ENCODE results near the gene OLIG2. TPM values are rescaled to one million over a fixed set of nuclear protein-coding genes. Genes with fewer than 3 reads are reported as not detected.

OLIG2 gene
- total and polyA plus RNA-seq, 5 donors = not detected

- WGBS = 76% methylated on average over 3 of the region's 3 CpGs
- intact Hi-C loops (cut with DNase I) = no loop called here
Observed at GRCh38 chr21:33007747-33008146, 18.0 kb upstream of the OLIG2 start.

GRCh38 chr21:33008333-33009051 lies 17.2 kb upstream of the OLIG2 start:
- 39% methylated on average over 3 of the region's 3 CpGs for WGBS
- Histone ChIP-seq H3K9me3 (ENCODE audit: control insufficient read depth, low read length) (no peaks in the 10 kb centered on the region), H3K27me3 (ENCODE audit: control insufficient read depth, insufficient read depth) (no peaks in the 10 kb centered on the region), H3K27ac (ENCODE audit: low read length) (no peak overlapping the region), H3K4me3 (ENCODE audit: low read length) (no peak overlapping the region), H3K4me1 (ENCODE audit: control insufficient read depth, insufficient read depth, low read length) (no peaks in the 10 kb centered on the region)
- DNase-seq (no peak), ATAC-seq (no peak)
- intact Hi-C loops (cut with DNase I) = no loop called here

More at GRCh38 chr21:33007747-33008146, 18.0 kb upstream of the OLIG2 start:
- DNase-seq (no peak), ATAC-seq (no peak)
- no peaks in the 10 kb centered on the region for H3K4me1 ChIP-seq (ENCODE audit: control insufficient read depth, insufficient read depth, low read length)
- no peaks in the 10 kb centered on the region for H3K27me3 ChIP-seq (ENCODE audit: control insufficient read depth, insufficient read depth)
- no peak overlapping the region for H3K4me3 ChIP-seq (ENCODE audit: low read length)
- H3K27ac ChIP-seq (ENCODE audit: low read length) = no peak overlapping the region
- no peaks in the 10 kb centered on the region for H3K9me3 ChIP-seq (ENCODE audit: control insufficient read depth, low read length)

DNA sequence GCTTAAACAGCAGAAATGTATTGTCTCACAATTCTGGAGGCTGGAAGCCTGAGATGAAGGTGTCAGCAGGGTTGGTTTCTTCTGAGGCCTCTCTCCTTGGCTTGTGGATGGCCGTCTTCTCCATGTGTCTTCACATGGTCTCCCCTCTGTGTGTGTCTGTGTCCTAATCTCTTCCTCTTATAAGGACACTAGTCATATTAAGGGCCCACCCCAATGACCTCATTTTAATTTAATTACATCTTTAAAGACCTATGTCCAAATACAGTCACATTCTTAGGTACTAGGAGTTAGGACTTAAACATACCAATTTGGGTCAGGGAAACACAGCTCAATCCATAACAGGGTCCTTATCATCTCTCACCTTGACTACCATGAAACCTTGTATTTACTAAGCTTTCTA lies 14.8 kb upstream of the OLIG2 start:
- no peak overlapping the region for H3K27ac ChIP-seq (ENCODE audit: low read length)
- H3K9me3 ChIP-seq (ENCODE audit: control insufficient read depth, low read length) = no peaks in the 10 kb centered on the region
- intact Hi-C loops (cut with DNase I) = no loop called here
- no peak for DNase-seq
- H3K4me1 ChIP-seq (ENCODE audit: control insufficient read depth, insufficient read depth, low read length) = no peaks in the 10 kb centered on the region
- H3K4me3 ChIP-seq (ENCODE audit: low read length) = no peak overlapping the region
- WGBS = 94% methylated on average over 1 of the region's 1 CpG
- ATAC-seq = no peak
- H3K27me3 ChIP-seq (ENCODE audit: control insufficient read depth, insufficient read depth) = peaks cover 3% of the 10 kb centered on the region

- H3K4me3 ChIP-seq (ENCODE audit: low read length) = no peak overlapping the region
- peaks cover 3% of the 10 kb centered on the region for H3K27me3 ChIP-seq (ENCODE audit: control insufficient read depth, insufficient read depth)
- ATAC-seq = no peak
- no peaks in the 10 kb centered on the region for H3K4me1 ChIP-seq (ENCODE audit: control insufficient read depth, insufficient read depth, low read length)
- H3K27ac ChIP-seq (ENCODE audit: low read length) = no peak overlapping the region
- 79% methylated on average over 3 of the region's 3 CpGs for WGBS
- intact Hi-C loops (cut with DNase I) = no loop called here
- no peak for DNase-seq
- no peaks in the 10 kb centered on the region for H3K9me3 ChIP-seq (ENCODE audit: control insufficient read depth, low read length)
Observed at GRCh38 chr21:33011462-33011861, 14.3 kb upstream of the OLIG2 start.

DNA sequence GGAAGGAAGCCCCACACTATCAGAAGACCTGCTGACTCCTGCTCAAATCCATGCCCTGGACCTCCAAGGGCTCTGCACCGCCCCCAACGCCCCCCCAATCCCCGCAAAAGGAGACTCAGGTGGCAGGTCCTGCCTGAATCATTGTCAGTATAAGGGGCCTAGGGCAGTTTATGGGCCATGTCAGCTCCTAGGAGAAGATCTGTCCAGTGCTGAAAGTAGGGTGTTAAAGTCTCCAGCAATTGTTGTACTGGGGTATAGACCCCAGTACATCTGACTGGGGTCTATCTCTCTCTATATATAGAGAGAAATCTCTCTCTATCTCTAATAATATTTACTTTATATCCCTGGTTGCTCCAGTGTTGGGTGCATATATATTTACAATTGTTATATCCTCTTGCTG lies 12.1 kb upstream of the OLIG2 start:
- H3K4me3 ChIP-seq (ENCODE audit: low read length) = no peak overlapping the region
- DNase-seq = no peak
- intact Hi-C loops (cut with DNase I) = no loop called here
- no peak overlapping the region for H3K27ac ChIP-seq (ENCODE audit: low read length)
- H3K9me3 ChIP-seq (ENCODE audit: control insufficient read depth, low read length) = no peaks in the 10 kb centered on the region
- peaks cover 7% of the 10 kb centered on the region for H3K27me3 ChIP-seq (ENCODE audit: control insufficient read depth, insufficient read depth)
- 68% methylated on average over 3 of the region's 3 CpGs for WGBS
- no peaks in the 10 kb centered on the region for H3K4me1 ChIP-seq (ENCODE audit: control insufficient read depth, insufficient read depth, low read length)
- ATAC-seq = no peak

- Histone ChIP-seq H3K4me1 (ENCODE audit: control insufficient read depth, insufficient read depth, low read length) (no peaks in the 10 kb centered on the region), H3K27me3 (ENCODE audit: control insufficient read depth, insufficient read depth) (peaks cover 7% of the 10 kb centered on the region), H3K9me3 (ENCODE audit: control insufficient read depth, low read length) (no peaks in the 10 kb centered on the region), H3K4me3 (ENCODE audit: low read length) (no peak overlapping the region), H3K27ac (ENCODE audit: low read length) (no peak overlapping the region)
- intact Hi-C loops (cut with DNase I) = no loop called here
- DNase-seq (no peak), ATAC-seq (no peak)
- 62% methylated on average over 2 of the region's 2 CpGs for WGBS
Observed at GRCh38 chr21:33014331-33014730, 11.4 kb upstream of the OLIG2 start.

- 41% methylated on average over 4 of the region's 4 CpGs for WGBS
- Histone ChIP-seq H3K4me1 (ENCODE audit: control insufficient read depth, insufficient read depth, low read length) (no peaks in the 10 kb centered on the region), H3K4me3 (ENCODE audit: low read length) (no peak overlapping the region), H3K27me3 (ENCODE audit: control insufficient read depth, insufficient read depth) (peaks cover 7% of the 10 kb centered on the region), H3K9me3 (ENCODE audit: control insufficient read depth, low read length) (no peaks in the 10 kb centered on the region), H3K27ac (ENCODE audit: low read length) (no peak overlapping the region)
- DNase-seq (no peak), ATAC-seq (no peak)
- intact Hi-C loops (cut with DNase I) = no loop called here
Observed at GRCh38 chr21:33015096-33015495, 10.6 kb upstream of the OLIG2 start.

DNA sequence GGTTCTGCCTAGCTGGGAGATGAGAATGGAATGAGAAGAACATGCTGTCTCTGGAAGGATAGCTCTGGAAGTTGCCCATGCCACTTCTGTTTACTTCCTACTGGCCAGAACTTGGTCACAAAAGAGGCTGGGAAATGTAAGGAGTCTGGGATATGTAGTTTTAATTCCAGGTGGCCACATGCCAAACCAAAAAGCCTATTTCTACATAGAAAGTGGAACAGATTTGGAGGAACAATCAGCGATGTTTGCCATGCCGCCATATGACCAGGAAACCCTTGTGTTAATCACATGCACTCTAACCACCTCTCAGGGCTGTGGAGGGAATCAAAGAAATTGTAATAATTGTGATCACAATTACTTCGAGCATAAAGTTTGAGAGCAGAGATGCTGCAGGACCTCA lies 10.0 kb upstream of the OLIG2 start:
- no peaks in the 10 kb centered on the region for H3K4me1 ChIP-seq (ENCODE audit: control insufficient read depth, insufficient read depth, low read length)
- DNase-seq (no peak), ATAC-seq (no peak)
- H3K27ac ChIP-seq (ENCODE audit: low read length) = no peak overlapping the region
- H3K27me3 ChIP-seq (ENCODE audit: control insufficient read depth, insufficient read depth) = peaks cover 7% of the 10 kb centered on the region
- no peak overlapping the region for H3K4me3 ChIP-seq (ENCODE audit: low read length)
- H3K9me3 ChIP-seq (ENCODE audit: control insufficient read depth, low read length) = no peaks in the 10 kb centered on the region
- intact Hi-C loops (cut with DNase I) = no loop called here
- 84% methylated on average over 3 of the region's 3 CpGs for WGBS

- peaks cover 7% of the 10 kb centered on the region for H3K27me3 ChIP-seq (ENCODE audit: control insufficient read depth, insufficient read depth)
- no peaks in the 10 kb centered on the region for H3K9me3 ChIP-seq (ENCODE audit: control insufficient read depth, low read length)
- ATAC-seq (no peak), DNase-seq (no peak)
- 12% methylated on average over 9 of the region's 9 CpGs for WGBS
- H3K4me1 ChIP-seq (ENCODE audit: control insufficient read depth, insufficient read depth, low read length) = no peaks in the 10 kb centered on the region
- no peak overlapping the region for H3K4me3 ChIP-seq (ENCODE audit: low read length)
- H3K27ac ChIP-seq (ENCODE audit: low read length) = no peak overlapping the region
- intact Hi-C loops (cut with DNase I) = no loop called here
Observed at GRCh38 chr21:33018707-33019465, 6.8 kb upstream of the OLIG2 start.

DNA sequence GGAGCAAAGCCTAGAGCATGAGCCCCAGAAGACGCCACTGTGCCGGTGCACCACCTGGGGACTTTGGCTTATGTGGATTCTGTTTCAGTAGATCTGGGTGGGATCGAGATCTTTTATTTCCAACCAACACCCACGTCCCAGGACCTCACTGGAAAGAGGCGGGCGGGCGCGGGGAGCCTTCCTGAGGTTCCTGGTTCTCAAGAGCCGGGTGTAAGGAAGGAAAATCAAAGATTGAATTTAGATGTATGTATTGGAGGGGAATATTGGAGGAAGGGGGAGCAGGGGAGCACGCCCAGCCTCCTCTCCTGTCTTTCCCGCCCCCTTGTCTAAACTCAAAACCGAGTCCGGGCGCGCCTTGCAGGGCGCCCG lies 6.2 kb upstream of the OLIG2 start:
- DNase-seq = no peak
- ATAC-seq = no peak
- 4% methylated on average over 17 of the region's 17 CpGs for WGBS
- H3K9me3 ChIP-seq (ENCODE audit: control insufficient read depth, low read length) = no peaks in the 10 kb centered on the region
- H3K4me1 ChIP-seq (ENCODE audit: control insufficient read depth, insufficient read depth, low read length) = no peaks in the 10 kb centered on the region
- intact Hi-C loops (cut with DNase I) = no loop called here
- H3K4me3 ChIP-seq (ENCODE audit: low read length) = peak overlapping the region; percentile 11
- no peak overlapping the region for H3K27ac ChIP-seq (ENCODE audit: low read length)
- peaks cover 7% of the 10 kb centered on the region for H3K27me3 ChIP-seq (ENCODE audit: control insufficient read depth, insufficient read depth)

DNA sequence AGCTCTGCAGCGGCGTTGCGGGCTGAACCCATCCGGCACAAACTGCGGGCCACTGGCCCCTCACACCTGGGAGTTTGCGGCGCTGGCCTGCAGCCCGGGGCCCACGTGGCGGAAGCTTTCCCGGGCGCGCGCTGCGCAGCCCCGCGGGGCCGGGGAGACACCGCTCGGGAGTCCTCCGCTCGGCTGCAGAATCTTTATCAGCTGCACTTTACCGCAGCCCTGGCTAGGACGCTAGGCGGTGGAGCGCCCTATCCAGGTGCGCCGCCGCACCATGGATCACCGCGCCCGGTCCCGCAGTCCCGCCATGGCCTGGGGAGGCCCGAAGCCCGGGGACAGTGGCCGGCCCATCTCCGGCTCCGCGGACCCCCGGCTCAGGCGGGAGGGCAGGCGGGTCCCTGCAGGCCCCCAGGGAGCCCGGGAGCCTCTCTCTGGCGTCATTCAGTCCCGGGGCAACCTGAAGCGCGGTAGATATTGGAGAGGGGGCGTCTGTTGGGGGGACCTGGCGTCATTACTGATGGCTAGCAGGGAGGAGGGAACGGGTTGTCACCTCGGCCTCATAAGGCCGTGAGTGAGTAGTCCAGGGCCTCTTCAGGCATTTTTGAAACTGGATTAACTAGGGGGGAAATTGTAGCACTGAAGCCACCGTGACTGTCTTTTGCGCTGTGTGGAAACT lies 5.7 kb upstream of the OLIG2 start:
- intact Hi-C loops (cut with DNase I) = no loop called here
- Histone ChIP-seq H3K4me3 (ENCODE audit: low read length) (peak overlapping the region; percentile 11), H3K9me3 (ENCODE audit: control insufficient read depth, low read length) (no peaks in the 10 kb centered on the region), H3K4me1 (ENCODE audit: control insufficient read depth, insufficient read depth, low read length) (no peaks in the 10 kb centered on the region), H3K27ac (ENCODE audit: low read length) (no peak overlapping the region), H3K27me3 (ENCODE audit: control insufficient read depth, insufficient read depth) (peaks cover 7% of the 10 kb centered on the region)
- WGBS = under 1% methylated on average over 55 of the region's 55 CpGs
- DNase-seq (no peak), ATAC-seq (peak; percentile 34 to 46)

Data from right cardiac atrium (tissue), 5 donors.